ENCODE measurements around the gene SARNP.
A peak's percentile ranks its signal among the peaks of the same experiment; 100 is the strongest.
"Not testable (repeated sequence)": the region's sequence is repeated elsewhere in the genome, so short reads cannot be mapped to it uniquely, and the experiment has no call there.

The SARNP gene, protein sequence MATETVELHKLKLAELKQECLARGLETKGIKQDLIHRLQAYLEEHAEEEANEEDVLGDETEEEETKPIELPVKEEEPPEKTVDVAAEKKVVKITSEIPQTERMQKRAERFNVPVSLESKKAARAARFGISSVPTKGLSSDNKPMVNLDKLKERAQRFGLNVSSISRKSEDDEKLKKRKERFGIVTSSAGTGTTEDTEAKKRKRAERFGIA

DNA sequence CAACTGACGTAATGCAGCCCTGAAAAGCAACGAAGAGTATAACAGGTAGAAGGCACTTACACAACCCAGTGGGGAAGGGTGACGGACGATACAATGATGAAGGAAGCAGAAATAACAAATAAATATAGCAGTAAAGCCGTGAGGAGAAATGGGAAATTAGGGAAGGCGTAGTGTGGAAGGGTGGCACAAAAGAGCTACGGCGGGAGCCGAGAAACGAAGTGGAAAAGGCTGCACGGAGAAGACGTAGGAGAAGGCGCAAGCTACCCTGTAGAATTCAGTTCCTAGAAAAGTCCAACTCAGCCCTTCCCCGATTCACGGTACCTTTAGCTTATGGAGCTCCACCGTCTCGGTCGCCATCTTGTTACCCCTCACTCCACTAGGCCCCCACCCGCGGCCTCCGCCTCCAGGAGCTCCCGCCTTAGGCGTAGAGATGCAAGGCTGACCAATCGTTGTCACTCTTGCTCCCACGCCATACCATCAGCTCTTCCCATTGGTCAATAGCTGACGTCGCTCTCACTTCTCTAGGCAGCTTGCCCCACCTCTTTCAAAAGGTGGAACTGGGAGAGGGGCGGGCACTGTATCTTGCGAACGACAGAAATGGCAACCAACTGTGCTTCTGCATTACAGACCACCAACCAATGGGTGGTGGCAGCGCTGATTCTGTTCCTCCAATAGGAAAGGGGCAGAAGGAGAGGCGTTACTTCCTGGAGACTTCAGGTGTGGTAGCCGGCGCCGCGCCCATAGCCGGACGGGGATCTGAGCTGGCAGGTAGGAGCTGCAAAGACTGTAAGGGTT, at the start of gene SARNP, which contains the start of gene ORMDL2:
Gene SARNP (minus strand): TSS at position 380 of the 795 bp plus-strand sequence. CDS start 23 bp downstream, at position 357.
Gene ORMDL2 (plus strand): TSS at position 697 of the 795 bp plus-strand sequence. CDS start 959 bp downstream, outside the sequence.
- DNase-seq, result peak; percentile 100

DNA sequence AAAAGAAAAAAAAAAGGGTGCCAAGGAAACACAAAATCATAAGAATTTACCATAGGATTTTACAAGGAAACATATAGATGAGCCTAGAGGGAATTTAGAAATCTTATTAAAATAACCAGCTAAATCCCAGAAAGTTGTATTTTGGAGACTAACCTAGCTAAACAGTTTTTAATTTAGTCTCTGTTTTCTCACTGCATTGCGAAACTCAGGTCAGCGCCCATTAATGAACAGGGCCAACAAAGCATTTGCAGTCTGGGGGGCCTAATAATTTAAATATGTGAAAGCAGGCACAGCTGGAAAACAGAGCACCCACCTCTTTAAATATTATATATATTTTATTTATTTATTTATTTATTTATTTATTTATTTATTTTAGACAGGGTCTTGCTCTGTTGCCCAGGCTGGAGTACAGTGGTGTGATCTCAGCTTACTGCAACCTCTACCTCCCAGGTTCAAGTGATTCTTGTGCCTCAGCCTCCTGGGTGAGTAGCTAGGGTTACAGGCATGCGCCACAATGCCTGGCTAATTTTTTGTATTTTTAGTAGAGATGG, 49.0 kb upstream of the SARNP start:
- not testable (repeated sequence) for DNase-seq

DNA sequence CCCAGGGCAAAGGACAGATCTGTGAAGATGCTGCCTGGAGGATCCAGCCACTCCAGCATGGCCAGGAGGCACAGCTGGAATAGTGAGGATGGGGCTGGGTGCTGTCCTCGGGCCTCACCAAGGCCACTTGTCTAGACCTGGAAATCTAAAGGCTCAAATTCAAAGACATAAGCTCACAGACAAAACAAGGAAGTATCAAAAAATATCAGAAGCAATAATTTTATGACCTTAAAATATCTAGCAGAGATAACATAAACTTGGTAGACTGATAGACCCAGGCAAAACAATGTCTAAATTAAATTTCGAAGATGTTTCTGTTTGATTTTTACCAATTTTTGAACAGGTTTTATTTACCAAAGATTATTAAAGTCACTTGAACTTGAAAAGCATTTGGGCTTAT, 47.8 kb upstream of the SARNP start:
- no peak for DNase-seq

DNA sequence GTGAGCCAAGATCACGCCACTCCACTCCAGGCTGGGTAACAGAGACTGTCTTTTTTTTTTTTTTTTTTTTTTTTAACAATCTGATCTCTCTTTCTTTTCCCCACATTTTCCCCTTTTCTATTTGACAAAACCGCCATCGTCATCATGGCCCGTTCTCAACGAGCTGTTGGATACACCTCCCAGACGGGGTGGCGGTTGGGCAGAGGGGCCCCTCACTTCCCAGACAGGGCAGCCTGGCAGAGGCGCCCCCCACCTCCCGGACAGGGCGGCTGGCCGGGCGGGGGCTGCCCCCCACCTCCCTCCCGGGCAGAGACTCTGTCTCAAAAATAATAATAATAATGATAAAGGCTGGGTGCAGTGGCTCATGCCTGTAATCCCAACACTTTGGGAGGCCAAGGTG, 45.4 kb upstream of the SARNP start:
- DNase-seq, result not testable (repeated sequence)

DNA sequence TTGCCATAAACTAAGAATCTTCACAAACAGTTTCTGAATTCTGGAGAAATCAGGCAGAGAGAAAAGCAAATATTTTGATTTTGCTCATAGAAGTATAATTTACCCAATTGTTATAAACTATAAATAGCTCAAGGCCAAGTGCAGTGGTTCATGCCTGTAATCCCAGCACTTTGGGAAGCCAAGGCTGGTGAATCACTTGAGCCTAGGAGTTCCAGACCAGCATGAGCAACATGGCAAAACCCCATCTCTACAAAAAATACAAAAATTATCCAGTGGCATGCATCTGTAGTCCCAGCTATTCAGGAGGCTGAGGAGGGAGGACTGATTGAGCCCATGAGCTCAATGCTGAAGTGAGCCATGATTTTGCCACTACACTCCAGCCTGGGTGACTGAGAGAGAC, 44.8 kb upstream of the SARNP start:
- DNase-seq, result no peak

DNA sequence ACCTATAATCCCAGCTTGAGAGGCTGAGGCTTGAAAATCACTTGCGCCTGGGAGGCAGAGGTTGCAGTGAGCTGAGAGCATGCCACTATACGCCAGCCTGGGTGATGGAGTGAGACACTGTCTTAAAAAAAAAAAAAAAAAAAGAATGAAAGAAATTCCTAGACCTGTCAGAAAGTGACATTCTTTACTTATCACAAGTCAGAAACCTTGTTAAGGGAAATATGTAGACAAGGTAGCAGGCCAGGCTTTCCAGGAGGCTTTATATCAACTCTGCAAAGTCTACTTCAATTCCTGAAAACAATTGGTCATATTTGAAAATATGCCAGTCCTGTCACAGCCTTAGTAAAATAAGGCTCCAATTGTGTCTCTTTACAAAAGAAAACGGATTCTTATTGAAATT, 44.3 kb upstream of the SARNP start:
- DNase-seq, result no peak

DNA sequence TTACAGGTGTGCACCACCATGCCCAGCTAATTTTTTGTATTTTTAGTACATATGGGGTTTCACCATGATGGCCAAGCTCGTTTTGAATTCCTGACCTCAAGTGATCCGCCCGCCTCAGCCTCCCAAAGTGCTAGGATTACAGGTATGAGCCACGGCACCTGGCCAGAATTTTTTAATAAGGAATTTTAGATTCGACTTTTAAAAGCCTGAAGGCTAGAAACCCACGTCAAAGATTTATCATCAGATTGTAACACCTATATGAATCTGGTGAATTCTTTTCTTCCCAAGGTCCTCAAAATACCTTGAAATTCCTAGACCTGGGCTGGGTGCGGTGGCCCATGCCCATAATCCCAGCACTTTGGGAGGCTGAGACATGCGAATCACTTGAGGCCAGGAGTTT, 43.9 kb upstream of the SARNP start:
- no peak for DNase-seq

DNA sequence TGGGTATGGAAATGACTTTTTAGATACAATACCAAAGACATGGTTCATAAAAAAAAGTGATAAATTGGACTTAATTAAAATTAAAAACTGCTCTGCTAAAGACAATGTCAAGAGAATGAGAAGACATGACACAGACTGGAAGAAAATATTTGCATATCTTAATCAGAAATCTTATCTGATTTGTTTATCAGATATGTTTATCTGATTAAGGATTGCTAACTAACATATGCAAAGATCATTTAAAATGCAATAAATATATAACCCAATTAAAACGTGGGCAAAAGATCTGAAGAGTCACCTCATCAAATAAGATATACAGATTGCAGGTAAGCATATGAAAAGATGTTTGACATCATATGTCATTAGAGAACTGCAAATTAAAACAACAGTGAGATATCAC, 35.2 kb upstream of the SARNP start:
- no peak for DNase-seq

DNA sequence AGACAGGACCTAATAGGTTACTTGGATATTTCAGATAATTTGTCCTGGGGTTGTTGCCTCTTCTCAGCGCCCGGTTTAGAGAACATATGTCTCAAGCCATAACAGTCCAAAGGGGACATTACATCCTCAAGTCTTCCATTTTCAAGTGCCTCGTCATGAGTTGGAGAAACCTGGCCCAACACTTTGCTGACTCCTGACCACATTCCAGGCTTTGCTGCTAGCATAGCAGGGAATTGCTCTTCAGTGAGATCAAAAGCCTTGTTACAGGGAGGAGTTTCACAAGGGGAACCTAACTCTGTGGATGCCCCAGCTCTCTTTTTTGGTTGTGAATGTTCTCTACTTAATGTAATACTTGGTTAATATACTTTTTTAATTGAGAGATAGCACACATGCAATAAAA, 33.4 kb upstream of the SARNP start:
- DNase-seq, result no peak

DNA sequence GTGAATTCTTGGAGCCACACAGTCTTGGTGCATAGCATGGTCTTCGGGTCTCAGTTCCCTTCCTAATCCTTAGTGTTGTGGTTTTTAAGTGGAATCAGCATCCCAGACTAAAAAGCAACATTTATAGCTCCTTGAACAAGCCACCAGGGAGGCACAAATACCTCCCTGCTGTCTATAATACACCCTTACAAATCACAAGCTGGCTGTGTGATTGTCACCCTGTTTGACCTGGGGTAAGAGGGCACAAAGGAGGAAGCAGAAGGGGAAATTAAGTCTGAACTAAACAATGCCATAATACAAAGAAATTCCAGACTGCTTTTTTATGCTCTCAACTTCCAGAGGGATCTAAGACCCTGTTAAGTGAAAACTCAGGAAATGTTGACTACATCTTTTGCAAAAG, 32.9 kb upstream of the SARNP start:
- DNase-seq, result no peak

DNA sequence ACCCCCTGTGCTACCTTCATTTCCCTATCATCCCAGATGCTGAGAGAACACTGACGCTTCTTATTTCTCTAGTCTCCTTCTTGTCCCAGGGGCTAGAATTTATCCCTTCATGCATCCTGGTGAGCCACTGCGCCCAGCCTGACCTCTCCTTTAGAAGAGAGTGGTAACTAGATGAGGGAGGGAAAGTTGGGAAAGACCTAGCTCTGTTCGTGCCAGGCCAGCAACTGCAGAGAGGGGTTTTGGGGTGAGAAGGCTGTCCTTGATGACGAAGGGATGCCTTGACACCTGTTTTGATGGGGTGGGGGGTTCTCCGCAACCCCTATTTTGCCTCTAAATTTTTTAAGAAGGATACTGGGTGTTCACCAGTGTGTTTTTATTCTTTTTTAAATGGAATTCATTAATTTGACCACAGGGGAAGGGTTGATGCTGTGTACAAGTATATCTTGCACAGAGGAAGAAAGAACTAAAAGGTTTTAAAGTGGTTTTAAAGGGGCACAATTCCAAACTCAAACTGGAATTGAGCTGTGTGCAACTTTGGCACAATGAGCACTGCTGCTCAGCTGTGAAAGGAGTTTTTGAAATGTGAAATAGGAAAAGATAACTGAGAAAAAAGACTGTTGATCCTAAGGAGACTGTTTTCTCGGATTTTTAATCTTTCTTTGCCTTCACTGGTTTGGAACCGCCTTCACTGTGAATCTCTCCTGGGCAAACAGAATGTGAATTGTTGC, 32.3 kb upstream of the SARNP start:
- no peak for DNase-seq

DNA sequence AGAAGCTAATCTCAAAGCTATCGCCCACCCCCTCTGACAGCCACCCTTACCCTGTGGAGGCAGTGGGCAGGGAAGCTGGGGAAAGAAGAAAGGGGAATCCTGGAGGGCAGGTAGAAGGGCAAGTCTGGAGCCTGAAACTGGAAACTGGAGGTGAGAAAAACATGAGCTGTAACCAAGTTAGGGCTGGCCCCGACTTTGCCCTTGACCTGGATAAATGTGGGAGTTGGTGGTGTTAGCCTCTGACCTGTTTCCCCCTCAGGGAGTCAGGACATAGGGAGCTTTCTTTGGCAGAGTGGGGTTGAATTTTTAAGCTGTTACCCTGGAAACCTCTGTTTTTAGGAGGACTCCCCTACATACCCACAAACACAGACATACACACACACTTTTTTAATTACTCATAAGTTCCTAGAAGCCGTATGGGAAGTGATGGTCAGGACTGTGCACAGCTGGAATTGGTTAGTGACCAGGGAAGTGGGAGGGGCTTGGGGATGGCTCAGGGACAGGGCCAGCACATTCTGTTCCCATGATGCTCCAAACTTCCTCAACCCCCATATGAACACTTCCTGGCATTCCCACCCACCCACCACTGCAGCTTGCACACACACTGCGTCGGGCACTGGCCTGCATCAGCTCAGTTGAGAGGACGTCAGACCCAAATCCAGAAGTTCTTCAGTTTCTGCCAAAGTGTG, 30.2 kb upstream of the SARNP start:
- DNase-seq, result peak; percentile 23

DNA sequence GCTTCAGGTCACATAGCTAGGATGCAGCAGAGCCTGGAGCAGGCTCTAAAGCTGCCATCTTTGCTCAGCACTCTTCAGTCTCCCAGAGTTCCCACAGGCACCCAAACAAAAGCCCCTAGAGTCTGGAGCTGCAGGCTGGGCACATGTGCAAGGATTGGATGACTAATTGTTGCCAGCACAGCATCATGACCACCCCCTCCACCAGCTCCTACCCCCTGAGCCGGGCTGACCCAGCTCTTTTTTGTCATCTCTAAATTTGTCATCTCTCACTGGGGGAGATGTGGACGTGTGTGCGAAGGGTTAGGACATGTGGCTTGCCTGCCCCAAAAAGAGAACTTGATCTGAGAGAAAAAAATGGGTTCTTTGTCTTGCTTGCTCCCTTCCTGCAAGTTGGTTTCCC, 29.5 kb upstream of the SARNP start:
- DNase-seq, result no peak

DNA sequence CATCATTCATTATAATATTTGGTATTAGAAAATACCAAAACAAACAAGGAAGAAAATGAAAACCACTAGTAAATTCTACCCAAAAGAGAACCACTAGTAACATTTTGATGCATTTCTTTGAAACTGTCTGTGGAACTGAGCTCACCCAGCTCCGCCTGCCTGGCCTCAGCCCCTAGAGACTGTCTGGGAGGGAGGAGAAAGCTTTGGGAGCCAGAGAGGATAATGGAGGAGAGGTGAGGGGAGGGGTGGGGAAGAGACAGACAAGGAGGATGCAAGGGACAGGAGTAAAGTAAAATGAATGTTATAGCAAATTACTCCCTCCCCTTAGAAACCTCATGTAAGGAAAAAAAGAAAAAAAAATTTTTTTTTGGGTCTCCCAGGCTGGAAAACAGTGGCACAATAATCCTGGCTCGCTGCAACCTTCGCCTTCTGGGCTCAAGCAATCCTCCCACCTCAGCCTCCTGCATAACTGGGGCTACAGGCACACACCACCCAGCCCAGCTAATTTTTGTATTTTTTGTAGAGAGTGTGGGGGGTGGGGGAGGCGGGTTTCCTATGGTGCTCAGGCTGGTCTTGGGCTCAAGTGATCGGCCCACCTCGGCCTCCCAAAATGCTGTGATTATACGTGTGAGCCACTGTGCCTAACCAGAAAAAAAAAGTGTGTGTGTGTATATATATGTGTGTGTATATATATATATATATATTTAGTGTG, 28.4 kb upstream of the SARNP start:
- DNase-seq, result no peak

DNA sequence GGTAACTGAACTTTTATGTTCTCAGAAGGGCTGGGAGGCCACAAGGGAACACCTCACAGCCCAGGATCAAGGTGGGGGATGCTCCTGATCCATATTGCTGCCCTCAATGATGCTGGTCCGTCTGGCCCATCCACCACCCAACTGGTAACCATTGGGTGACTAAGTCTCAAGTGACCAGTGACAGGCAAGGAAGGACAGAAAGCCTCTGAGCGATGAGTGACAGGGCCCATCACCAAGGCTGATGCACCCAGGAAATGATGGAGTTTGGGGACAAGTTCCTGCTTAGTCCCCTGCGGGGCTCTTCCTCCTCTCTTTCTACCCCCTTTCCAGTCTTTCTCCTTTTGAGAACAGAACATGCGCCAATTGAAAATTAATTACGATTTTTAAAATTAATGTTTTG, 27.8 kb upstream of the SARNP start:
- no peak for DNase-seq

DNA sequence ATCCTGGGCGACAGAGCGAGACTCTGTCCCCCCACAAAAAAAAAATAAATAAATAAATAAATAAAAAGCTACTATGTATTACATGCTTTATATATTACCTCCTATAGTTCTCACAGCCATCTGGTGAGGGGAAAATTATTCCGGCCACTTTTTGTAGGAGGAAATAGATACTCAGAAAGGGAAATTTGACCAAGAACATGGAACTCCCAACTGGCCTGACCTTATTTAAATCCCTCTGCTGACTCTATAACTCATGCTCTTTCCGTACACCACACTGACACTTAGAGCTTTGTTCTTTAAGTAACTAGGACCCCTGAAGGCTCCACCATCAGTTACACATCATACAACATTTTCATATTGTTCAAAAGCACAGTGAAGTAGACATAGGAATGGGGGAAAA, 27.4 kb upstream of the SARNP start:
- DNase-seq, result no peak

DNA sequence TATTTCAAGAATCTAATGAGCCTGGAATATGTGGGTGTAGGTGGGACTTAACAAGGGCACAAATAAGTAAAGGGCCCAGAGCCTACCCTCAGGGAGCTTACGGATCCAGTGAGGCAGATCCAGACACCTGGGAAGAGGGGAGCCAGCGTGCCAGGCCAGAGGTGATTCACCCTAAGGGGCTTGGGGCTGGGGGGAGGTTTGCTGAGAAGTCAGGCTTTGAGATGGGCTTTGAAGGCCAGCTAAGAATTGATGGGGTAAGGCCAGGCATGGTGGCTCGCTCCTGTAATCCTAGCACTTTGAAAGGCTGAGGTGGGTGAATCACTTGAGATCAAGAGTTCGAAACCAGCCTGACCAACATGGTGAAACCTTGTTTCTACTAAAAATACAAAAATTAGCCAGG, 25.9 kb upstream of the SARNP start:
- DNase-seq, result no peak

DNA sequence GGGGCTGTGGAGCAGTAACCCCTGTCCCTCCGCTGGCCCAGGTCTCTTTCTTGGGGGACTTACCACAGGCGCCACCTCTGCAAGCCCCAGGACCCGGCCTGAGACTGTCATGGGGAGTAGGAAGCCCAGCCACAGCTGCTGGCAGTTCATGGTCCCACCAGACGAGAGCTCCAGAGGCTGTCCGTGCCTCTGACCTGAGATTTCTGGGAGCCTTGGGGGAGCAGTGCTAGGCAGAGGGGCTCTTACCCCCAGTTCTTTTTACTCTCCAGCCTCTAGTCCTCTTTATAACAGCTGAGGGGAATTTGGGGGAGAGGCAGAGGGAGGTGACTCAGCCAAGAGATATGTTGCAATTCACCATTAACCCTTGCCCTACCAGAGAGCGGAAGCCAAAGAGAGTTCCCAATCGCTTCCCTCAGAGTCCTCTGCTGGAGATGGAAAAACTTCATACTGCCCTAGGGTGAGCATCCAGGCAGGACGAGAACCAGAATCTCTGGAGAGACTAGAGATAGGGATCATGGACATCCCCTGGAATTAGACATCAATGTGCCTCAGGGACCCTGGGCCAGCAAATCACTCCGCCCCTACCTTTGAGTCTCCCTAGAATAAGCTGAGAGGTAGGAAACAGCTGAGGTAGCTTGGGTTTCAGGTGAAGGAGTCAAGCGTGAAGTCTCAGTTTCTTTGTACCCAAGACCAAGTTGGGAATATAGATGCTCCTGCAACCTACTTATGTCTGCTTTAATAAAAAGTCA, 25.3 kb upstream of the SARNP start, which contains the start of gene MMP19:
Gene MMP19 (minus strand): TSS at position 256 of the 749 bp plus-strand sequence. CDS start 106 bp downstream, at position 150.
- DNase-seq, result no peak

DNA sequence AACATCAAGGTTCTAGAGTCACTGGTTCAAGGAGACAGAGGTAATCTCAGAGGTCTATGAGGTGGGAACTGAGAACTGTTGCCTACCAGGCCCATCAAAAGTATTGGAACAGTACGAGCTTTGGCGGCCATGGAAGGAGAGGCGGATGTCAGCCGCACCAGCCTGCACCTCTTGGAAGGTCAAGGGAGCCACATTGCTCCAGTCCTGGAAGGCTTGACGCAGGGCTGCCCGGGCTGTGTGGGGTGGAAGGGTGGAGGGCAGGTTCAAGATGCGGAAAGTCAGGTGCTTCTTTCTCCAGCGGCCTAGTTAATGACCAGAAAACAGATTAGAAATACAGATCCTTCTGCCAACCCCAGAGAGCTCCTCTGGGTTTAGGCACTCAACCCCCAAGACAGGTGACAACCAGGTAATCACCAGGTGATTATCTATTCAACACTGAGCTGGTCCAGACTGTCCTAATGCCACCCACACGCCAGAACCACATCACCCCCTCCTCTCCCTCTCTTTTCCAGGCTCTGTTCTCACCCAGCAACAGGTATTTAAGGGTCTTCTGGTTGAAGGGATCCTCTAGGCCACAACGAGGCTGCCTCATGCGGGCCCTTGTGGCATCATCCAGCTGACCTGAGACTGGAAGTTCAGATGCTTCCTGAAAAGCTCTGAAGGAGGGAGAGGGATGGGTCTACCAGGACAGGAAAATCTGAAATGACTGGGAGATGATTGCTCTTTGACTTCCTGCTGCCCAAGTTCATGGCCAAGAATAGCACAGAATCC, 23.2 kb upstream of the SARNP start:
- DNase-seq, result no peak

DNA sequence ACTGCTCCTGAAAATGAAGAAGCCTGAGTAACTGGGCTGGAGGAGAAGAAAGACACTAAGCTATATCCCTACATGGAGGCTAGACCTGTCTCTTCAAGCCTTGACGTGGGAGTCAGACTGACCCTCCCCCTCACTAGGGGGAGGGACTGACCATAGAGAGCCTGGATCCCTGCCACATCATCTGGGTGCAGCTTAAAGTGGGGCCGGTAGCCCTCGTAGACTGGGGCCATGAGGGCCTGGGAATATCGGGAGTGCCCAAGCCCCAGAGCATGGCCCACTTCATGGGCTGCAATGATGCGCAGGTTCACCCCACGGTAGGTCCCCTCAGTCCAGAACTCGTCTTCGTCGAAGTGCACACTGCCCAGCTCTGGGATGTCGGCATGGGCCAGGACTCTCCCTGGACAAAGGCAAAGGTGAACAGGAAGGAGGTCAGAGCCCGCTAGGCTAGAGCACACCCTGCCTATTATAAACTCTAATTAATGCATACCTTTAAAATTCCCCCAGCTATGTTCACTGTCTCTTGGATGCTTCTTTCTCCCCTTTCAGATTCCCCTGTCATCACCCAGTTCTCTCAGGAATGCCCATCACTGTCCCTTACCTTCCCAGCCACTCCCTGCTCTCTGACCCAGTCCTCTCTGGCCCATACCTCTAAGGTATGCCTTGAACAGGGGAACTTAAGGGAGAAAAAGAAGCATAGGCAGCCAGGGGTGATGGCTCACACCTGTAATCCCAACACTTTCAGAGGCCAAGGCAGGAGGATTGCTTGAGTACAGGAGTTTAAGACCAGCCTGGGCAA, 22.0 kb upstream of the SARNP start:
- DNase-seq, result no peak
